Bronchial epithelial cell (primary cell): ENCODE results near the gene NEURL1. TPM values are rescaled to one million over a fixed set of nuclear protein-coding genes. Genes with fewer than 3 reads are reported as not detected.
A peak's percentile ranks its signal among the peaks of the same experiment; 100 is the strongest.
"Not testable (repeated sequence)": the region's sequence is repeated elsewhere in the genome, so short reads cannot be mapped to it uniquely, and the experiment has no call there.

Source experiments
- DNase-seq: peaks from one replicate; pipeline ENCODE4 v3.0.0-alpha.2; 2010; ENCODE audit warnings: low read depth
- FAIRE-seq: peaks from 2 replicates; lab custom pipeline; 2011; peaks lifted over from hg19 to GRCh38; lab: Jason Lieb, UNC
- H3K27me3 ChIP-seq: 2 replicates; pipeline ENCODE4 v1.5.1; 2011; ENCODE audit warnings: low read length; ENCODE audit not compliant: control insufficient read depth, insufficient read depth
- H3K36me3 ChIP-seq: 2 replicates; pipeline ENCODE4 v1.5.1; 2011; ENCODE audit warnings: low read length; ENCODE audit not compliant: control insufficient read depth, insufficient read depth
- H3K4me3 ChIP-seq: 2 replicates; pipeline ENCODE4 v1.5.1; 2011; ENCODE audit warnings: mild to moderate bottlenecking, low read depth, low read length, control low read depth
- CTCF ChIP-seq: IDR thresholded peaks from 2 replicates; pipeline ENCODE4 v1.5.1; 2011; ENCODE audit warnings: mild to moderate bottlenecking, moderate library complexity, low read length, control low read depth, inconsistent platforms; ENCODE audit not compliant: insufficient read depth, severe bottlenecking
- total RNA-seq: library from RNA; depleted of rRNA; stranded (reverse); fragments of >200 nt; gene quantifications from 2 replicates; pipeline ENCODE4 v1.2.1, GENCODE V29; 2014

The NEURL1 gene
- total RNA-seq, 1 donor from 2014 or later: 1.1 TPM

GRCh38 chr10:103519798-103520197 is 26.3 kb downstream of the NEURL1 start:
- no peak for FAIRE-seq
- H3K27me3 ChIP-seq: no peaks in the 10 kb centered on the region
- no peaks in the 10 kb centered on the region for H3K36me3 ChIP-seq
- TF ChIP-seq CTCF: no peak
- no peak overlapping the region for H3K4me3 ChIP-seq
- no peak for DNase-seq

GRCh38 chr10:103522006-103522405 is 28.5 kb downstream of the NEURL1 start:
- not testable (repeated sequence) for DNase-seq, H3K27me3 ChIP-seq, H3K36me3 ChIP-seq, FAIRE-seq, H3K4me3 ChIP-seq

- H3K4me3 ChIP-seq: no peak overlapping the region
- H3K36me3 ChIP-seq: no peaks in the 10 kb centered on the region
- no peaks in the 10 kb centered on the region for H3K27me3 ChIP-seq
- no peak for DNase-seq
- TF ChIP-seq CTCF: no peak
- no peak for FAIRE-seq
Measured at GRCh38 chr10:103523683-103524082, 30.2 kb downstream of the NEURL1 start.

GRCh38 chr10:103525901-103526300 is 32.4 kb downstream of the NEURL1 start:
- peak; percentile 29 for DNase-seq

GRCh38 chr10:103527476-103527875 is 34.0 kb downstream of the NEURL1 start:
- FAIRE-seq: not testable (repeated sequence)

More at GRCh38 chr10:103525901-103526300, 32.4 kb downstream of the NEURL1 start:
- TF ChIP-seq CTCF: no peak
- H3K4me3 ChIP-seq: no peak overlapping the region
- no peaks in the 10 kb centered on the region for H3K36me3 ChIP-seq
- FAIRE-seq: no peak
- no peaks in the 10 kb centered on the region for H3K27me3 ChIP-seq

GRCh38 chr10:103528549-103528948 is 35.0 kb downstream of the NEURL1 start:
- Histone ChIP-seq H3K4me3 (no peak overlapping the region), H3K36me3 (no peaks in the 10 kb centered on the region), H3K27me3 (no peaks in the 10 kb centered on the region)
- peak; percentile 32 for DNase-seq
- no peak for FAIRE-seq
- no peak for TF ChIP-seq CTCF

More at GRCh38 chr10:103527476-103527875, 34.0 kb downstream of the NEURL1 start:
- peak; percentile 91 for DNase-seq
- H3K36me3 ChIP-seq, H3K27me3 ChIP-seq, H3K4me3 ChIP-seq: not testable (repeated sequence)

GRCh38 chr10:103529539-103529938 is 36.0 kb downstream of the NEURL1 start:
- DNase-seq: no peak
- FAIRE-seq: no peak
- TF ChIP-seq CTCF: no peak
- Histone ChIP-seq H3K36me3 (no peaks in the 10 kb centered on the region), H3K4me3 (no peak overlapping the region), H3K27me3 (no peaks in the 10 kb centered on the region)
